HepG2 (cell line): ENCODE measurements around the gene PCP4L1. TPM values are rescaled to one million over a fixed set of nuclear protein-coding genes. Genes with fewer than 3 reads are reported as not detected.

ENCODE experiments used
- FOXK2 ChIP-seq: fragments of 450-650 bp; IDR thresholded peaks from 2 replicates; pipeline ENCODE4 v1.6.1; 2016
- IRX3 ChIP-seq: sonication (generic); formaldehyde crosslinking; IDR thresholded peaks from 2 replicates; pipeline ENCODE4 v1.8.1; 2023; ENCODE audit warnings: mild to moderate bottlenecking, low read depth, missing genetic modification reagents, borderline replicate concordance
- NFKBIZ ChIP-seq: IDR thresholded peaks from 2 replicates; pipeline ENCODE4 v1.6.1; 2018; ENCODE audit warnings: missing genetic modification reagents, missing compliant biosample characterization
- NFYC ChIP-seq: IDR thresholded peaks from 2 replicates; pipeline ENCODE4 v1.6.1; 2016; ENCODE audit warnings: missing genetic modification reagents, missing compliant biosample characterization
- NPAS2 ChIP-seq: sonication (generic); formaldehyde crosslinking; IDR thresholded peaks from 2 replicates; pipeline ENCODE4 v1.8.0; 2022; ENCODE audit warnings: mild to moderate bottlenecking, missing genetic modification reagents, borderline replicate concordance
- PCBP1 ChIP-seq: fragments of 200-400 bp; formaldehyde crosslinking; IDR thresholded peaks from 2 replicates; pipeline ENCODE4 v1.6.1; 2017; ENCODE audit warnings: mild to moderate bottlenecking, low read depth, low read length, borderline replicate concordance
- SAP130 ChIP-seq: IDR thresholded peaks from 2 replicates; pipeline ENCODE4 v1.6.1; 2016; ENCODE audit warnings: low read depth
- SNRNP70 ChIP-seq: fragments of 200-400 bp; formaldehyde crosslinking; IDR thresholded peaks from 2 replicates; pipeline ENCODE4 v1.6.1; 2017; ENCODE audit warnings: mild to moderate bottlenecking, low read depth, low read length, moderate library complexity
- SSRP1 ChIP-seq: IDR thresholded peaks from 2 replicates; pipeline ENCODE4 v1.6.1; 2016; ENCODE audit warnings: control low read depth
- WIZ ChIP-seq: sonication (generic); formaldehyde crosslinking; IDR thresholded peaks from 2 replicates; pipeline ENCODE4 v1.5.1; 2020; ENCODE audit warnings: mild to moderate bottlenecking, missing genetic modification reagents
- XBP1 ChIP-seq: sonication (generic); formaldehyde crosslinking; IDR thresholded peaks from 2 replicates; pipeline ENCODE4 v1.5.0; 2020; ENCODE audit warnings: missing genetic modification reagents
- ZMYM3 ChIP-seq: sonication (generic); formaldehyde crosslinking; IDR thresholded peaks from 2 replicates; pipeline ENCODE4 v1.5.1; 2020; ENCODE audit warnings: mild to moderate bottlenecking, missing genetic modification reagents
- ZNF17 ChIP-seq: sonication (generic); formaldehyde crosslinking; IDR thresholded peaks from 2 replicates; pipeline ENCODE4 v1.5.0; 2020; ENCODE audit warnings: mild to moderate bottlenecking, missing genetic modification reagents
- ZNF446 ChIP-seq: sonication (generic); formaldehyde crosslinking; IDR thresholded peaks from 2 replicates; pipeline ENCODE4 v1.5.0; 2020; ENCODE audit warnings: mild to moderate bottlenecking, missing genetic modification reagents
- ZNF552 ChIP-seq: sonication (generic); formaldehyde crosslinking; IDR thresholded peaks from 2 replicates; pipeline ENCODE4 v1.9.0; 2022; ENCODE audit warnings: missing genetic modification reagents, mild to moderate bottlenecking, borderline replicate concordance
- ZNF564 ChIP-seq: sonication (generic); formaldehyde crosslinking; IDR thresholded peaks from 2 replicates; pipeline ENCODE4 v1.8.1; 2023; ENCODE audit warnings: mild to moderate bottlenecking, missing genetic modification reagents
- ZNF83 ChIP-seq: sonication (generic); formaldehyde crosslinking; IDR thresholded peaks from 2 replicates; pipeline ENCODE4 v1.4.0; 2020; ENCODE audit warnings: missing genetic modification reagents, mild to moderate bottlenecking, borderline replicate concordance
- ZNF878 ChIP-seq: sonication (generic); formaldehyde crosslinking; IDR thresholded peaks from 2 replicates; pipeline ENCODE4 v1.8.1; 2023; ENCODE audit warnings: mild to moderate bottlenecking, missing genetic modification reagents, moderate library complexity
- polyA plus RNA-seq, 8 experiments: library from polyadenylated mRNA; depleted of rRNA in 3 of 8; stranded (reverse) in 7 of 8; unstranded in 1 of 8; fragments of >200 nt; fragmentation: Illumina TruSeq in 4 of 8; extraction: Trizol in 4 of 8; gene quantifications; 2 replicates each; pipeline versions ENCODE4 v1.2.1 to v1.2.3, GENCODE V29; 2011 to 2016; ENCODE audit warnings: low read depth in 4 of 8, missing spikeins in 1 of 8, mixed read lengths in 1 of 8; ENCODE audit not compliant: insufficient read depth in 1 of 8
- total RNA-seq, 5 experiments: library from RNA; depleted of rRNA; stranded (reverse); fragments of >200 nt; fragmentation: Illumina TruSeq; extraction: Trizol; gene quantifications; 2 replicates each; pipeline ENCODE4 v1.2.3, GENCODE V29; 2016; ENCODE audit warnings: low read depth in 1 of 5
- TF ChIP-seq, protein P1 (sequence below): sonication (generic); formaldehyde crosslinking; IDR thresholded peaks from 2 replicates; pipeline ENCODE4 v1.8.1; 2023; ENCODE audit warnings: missing genetic modification reagents, inconsistent platforms, borderline replicate concordance
- TF ChIP-seq, protein P2 (sequence below), 2 experiments: sonication (generic) in 1 of 2; formaldehyde crosslinking in 1 of 2; IDR thresholded peaks; 2 replicates each; pipeline versions ENCODE4 v1.4.0 to v1.6.1; 2018 to 2020; ENCODE audit warnings: missing genetic modification reagents in 2 of 2, borderline replicate concordance in 1 of 2, low read depth in 1 of 2, mild to moderate bottlenecking in 1 of 2, missing biosample characterization in 1 of 2
- TF ChIP-seq, protein P3 (sequence below): sonication (generic); formaldehyde crosslinking; IDR thresholded peaks from 2 replicates; pipeline ENCODE4 v1.5.1; 2020; ENCODE audit warnings: mild to moderate bottlenecking, missing genetic modification reagents, moderate library complexity
- TF ChIP-seq, protein P4 (sequence below): sonication (generic); formaldehyde crosslinking; IDR thresholded peaks from 2 replicates; pipeline ENCODE4 v1.4.0; 2020; ENCODE audit warnings: missing genetic modification reagents

PCP4L1 gene
- total and polyA plus RNA-seq, 2 of the 13 experiments (the other 11 are each of a cell fraction or from before 2014, with no cell fraction given): 0.28 TPM; not detected in 1

DNA sequence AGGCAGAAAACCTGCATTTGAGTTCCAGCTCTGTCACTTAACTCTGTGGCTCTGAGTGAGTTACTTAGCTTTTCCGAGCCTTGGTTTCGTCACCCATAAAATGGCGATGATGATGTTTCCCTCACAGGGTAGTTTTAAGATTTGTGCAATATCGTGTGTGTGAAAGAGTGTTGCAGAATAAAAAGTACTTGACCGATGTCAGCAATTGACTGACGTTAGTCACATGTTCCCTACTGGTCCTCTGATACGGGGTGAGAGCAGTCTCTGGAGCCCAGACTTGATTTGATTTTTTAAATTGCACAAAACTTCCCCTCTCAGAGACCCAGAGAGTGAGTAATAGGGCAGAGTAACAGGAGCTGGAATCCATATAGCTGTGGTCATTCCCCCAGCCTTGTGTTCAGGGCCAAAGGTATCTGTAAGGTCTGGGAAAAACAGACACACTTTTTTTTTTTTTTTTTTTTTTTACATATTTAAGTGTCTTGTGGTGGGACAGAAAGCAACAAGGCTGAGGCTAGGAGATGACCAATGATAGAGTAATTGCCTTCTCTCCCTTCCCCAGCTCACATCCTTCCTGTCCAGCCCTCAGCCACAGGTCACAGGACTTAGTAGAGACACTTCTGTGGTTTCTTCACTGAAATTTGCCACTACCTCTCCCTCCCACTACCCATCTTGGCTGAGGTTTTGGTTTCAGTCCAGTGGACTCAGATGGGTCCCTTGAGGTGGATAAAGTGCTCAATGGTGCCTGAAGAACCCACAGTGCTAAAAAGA, 41.4 kb upstream of the PCP4L1 start (continued):
- TF ChIP-seq, protein P1, sequence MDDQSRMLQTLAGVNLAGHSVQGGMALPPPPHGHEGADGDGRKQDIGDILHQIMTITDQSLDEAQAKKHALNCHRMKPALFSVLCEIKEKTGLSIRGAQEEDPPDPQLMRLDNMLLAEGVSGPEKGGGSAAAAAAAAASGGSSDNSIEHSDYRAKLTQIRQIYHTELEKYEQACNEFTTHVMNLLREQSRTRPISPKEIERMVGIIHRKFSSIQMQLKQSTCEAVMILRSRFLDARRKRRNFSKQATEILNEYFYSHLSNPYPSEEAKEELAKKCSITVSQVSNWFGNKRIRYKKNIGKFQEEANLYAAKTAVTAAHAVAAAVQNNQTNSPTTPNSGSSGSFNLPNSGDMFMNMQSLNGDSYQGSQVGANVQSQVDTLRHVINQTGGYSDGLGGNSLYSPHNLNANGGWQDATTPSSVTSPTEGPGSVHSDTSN (CRISPR knock-in tag): no peak
- TF ChIP-seq, protein P2, sequence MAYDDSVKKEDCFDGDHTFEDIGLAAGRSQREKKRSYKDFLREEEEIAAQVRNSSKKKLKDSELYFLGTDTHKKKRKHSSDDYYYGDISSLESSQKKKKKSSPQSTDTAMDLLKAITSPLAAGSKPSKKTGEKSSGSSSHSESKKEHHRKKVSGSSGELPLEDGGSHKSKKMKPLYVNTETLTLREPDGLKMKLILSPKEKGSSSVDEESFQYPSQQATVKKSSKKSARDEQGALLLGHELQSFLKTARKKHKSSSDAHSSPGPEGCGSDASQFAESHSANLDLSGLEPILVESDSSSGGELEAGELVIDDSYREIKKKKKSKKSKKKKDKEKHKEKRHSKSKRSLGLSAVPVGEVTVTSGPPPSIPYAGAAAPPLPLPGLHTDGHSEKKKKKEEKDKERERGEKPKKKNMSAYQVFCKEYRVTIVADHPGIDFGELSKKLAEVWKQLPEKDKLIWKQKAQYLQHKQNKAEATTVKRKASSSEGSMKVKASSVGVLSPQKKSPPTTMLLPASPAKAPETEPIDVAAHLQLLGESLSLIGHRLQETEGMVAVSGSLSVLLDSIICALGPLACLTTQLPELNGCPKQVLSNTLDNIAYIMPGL (CRISPR knock-in tag; IDR thresholded peaks at IDR 0.05; ENCODE audit: borderline replicate concordance in 1 of 2, low read depth in 1 of 2): no peak
- TF ChIP-seq ZNF83 (CRISPR knock-in tag) (no peak), XBP1 (CRISPR knock-in tag) (no peak), SNRNP70 (no peak), ZNF552 (CRISPR knock-in tag) (no peak), ZNF564 (no peak), ZNF17 (CRISPR knock-in tag) (no peak), IRX3 (CRISPR knock-in tag) (no peak), WIZ (CRISPR knock-in tag) (no peak), NPAS2 (CRISPR knock-in tag) (no peak), FOXK2 (no peak), SAP130 (CRISPR knock-in tag) (no peak), NFYC (no peak), ZNF446 (CRISPR knock-in tag) (no peak), ZMYM3 (CRISPR knock-in tag) (no peak), NFKBIZ (no peak), PCBP1 (no peak), SSRP1 (CRISPR knock-in tag) (0 out of 2 replicates have a peak, but pooled peaks have one; percentile 75), ZNF878 (CRISPR knock-in tag) (no peak)
- TF ChIP-seq, protein P3, sequence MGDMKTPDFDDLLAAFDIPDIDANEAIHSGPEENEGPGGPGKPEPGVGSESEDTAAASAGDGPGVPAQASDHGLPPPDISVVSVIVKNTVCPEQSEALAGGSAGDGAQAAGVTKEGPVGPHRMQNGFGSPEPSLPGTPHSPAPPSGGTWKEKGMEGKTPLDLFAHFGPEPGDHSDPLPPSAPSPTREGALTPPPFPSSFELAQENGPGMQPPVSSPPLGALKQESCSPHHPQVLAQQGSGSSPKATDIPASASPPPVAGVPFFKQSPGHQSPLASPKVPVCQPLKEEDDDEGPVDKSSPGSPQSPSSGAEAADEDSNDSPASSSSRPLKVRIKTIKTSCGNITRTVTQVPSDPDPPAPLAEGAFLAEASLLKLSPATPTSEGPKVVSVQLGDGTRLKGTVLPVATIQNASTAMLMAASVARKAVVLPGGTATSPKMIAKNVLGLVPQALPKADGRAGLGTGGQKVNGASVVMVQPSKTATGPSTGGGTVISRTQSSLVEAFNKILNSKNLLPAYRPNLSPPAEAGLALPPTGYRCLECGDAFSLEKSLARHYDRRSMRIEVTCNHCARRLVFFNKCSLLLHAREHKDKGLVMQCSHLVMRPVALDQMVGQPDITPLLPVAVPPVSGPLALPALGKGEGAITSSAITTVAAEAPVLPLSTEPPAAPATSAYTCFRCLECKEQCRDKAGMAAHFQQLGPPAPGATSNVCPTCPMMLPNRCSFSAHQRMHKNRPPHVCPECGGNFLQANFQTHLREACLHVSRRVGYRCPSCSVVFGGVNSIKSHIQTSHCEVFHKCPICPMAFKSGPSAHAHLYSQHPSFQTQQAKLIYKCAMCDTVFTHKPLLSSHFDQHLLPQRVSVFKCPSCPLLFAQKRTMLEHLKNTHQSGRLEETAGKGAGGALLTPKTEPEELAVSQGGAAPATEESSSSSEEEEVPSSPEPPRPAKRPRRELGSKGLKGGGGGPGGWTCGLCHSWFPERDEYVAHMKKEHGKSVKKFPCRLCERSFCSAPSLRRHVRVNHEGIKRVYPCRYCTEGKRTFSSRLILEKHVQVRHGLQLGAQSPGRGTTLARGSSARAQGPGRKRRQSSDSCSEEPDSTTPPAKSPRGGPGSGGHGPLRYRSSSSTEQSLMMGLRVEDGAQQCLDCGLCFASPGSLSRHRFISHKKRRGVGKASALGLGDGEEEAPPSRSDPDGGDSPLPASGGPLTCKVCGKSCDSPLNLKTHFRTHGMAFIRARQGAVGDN (CRISPR knock-in tag): no peak
- TF ChIP-seq, protein P4, sequence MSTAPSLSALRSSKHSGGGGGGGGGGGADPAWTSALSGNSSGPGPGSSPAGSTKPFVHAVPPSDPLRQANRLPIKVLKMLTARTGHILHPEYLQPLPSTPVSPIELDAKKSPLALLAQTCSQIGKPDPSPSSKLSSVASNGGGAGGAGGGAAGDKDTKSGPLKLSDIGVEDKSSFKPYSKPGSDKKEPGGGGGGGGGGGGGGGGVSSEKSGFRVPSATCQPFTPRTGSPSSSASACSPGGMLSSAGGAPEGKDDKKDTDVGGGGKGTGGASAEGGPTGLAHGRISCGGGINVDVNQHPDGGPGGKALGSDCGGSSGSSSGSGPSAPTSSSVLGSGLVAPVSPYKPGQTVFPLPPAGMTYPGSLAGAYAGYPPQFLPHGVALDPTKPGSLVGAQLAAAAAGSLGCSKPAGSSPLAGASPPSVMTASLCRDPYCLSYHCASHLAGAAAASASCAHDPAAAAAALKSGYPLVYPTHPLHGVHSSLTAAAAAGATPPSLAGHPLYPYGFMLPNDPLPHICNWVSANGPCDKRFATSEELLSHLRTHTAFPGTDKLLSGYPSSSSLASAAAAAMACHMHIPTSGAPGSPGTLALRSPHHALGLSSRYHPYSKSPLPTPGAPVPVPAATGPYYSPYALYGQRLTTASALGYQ (CRISPR knock-in tag): no peak
